GM12873 (cell line): ENCODE data around the gene RPL19.

Experiments
- CTCF ChIP-seq: IDR thresholded peaks from 2 replicates; pipeline ENCODE4 v1.5.1; 2012; ENCODE audit warnings: low read depth, mild to moderate bottlenecking, moderate library complexity, low read length, control low read depth; ENCODE audit not compliant: insufficient read depth; ENCODE audit errors: missing control alignments

The RPL19 gene

DNA sequence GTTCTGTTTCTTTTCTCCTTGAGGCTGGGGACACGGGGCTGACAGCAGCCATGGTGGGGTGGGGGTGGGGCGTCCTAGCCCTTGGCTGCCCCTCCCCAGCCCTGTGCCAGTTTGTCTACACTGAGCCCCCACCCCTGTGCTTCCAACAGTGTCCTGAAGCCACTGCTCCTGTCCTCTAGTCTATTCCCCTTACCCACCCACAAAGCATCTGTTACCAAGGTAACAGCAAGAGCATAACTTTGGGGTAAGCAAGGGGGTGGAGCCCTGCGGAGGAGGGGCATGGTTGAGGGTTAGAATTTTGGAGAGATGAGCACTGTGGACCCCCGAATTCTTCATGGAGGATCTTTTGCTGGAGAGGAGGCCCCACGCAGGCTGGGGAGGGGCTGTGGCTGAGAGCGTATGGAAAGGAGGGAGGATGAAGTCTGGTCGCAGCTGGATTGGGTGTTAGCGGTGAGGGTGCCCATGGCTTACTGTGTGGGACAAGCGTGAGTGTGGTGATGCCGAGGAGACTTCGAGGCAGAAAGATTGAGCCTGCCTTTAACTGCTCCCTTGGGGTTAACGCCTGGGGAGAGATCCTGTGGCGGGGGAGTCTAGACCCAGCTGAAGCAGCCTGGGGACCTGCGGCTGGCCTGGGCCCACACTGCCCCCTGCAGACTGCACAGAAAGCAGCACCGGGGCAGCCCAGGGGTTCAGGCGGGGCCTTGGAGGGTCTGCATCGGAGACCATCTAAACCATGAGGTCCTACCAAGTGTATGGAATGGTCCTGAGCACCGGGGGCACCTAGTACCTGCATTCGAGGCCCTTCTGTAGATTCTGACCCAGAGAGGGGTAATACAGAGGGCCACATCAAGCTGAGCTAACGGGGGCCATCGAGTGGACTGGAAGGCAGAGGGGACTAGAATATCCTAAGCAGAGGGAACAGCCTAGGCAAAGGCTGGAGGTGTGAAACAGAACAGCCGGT, 31.8 kb downstream of the RPL19 start:
- peak; percentile 83 for TF ChIP-seq CTCF

GRCh38 chr17:39235555-39236449, 35.7 kb downstream of the RPL19 start:
- TF ChIP-seq CTCF: peak; percentile 96

DNA sequence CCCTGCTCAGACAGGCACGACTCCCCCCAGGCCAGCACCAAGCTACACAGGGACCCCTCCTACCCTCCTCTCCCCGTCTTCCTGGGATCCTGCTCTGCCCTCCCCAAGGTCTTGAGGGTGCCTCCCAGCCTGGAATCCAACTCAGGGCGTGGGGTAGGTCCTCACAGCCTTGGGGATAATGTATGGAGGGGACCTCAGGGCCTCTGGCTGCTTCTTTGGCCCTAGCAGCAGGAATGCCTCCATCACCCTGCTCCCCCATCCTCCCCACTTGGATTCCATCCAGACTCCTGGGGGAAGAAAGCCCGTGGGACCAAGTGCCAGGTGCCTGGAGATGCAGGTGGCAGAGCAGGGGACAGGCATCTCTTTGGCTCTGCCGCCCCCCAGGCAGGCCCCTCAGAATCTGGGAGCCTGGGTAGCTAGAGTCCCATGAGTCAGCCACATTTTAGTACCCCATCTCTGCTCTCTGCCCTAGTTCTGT, 36.4 kb downstream of the RPL19 start:
- TF ChIP-seq CTCF: no peak

- no peak for TF ChIP-seq CTCF
These were observed 36.9 kb downstream of the RPL19 start for GRCh38 chr17:39236981-39237441.

DNA sequence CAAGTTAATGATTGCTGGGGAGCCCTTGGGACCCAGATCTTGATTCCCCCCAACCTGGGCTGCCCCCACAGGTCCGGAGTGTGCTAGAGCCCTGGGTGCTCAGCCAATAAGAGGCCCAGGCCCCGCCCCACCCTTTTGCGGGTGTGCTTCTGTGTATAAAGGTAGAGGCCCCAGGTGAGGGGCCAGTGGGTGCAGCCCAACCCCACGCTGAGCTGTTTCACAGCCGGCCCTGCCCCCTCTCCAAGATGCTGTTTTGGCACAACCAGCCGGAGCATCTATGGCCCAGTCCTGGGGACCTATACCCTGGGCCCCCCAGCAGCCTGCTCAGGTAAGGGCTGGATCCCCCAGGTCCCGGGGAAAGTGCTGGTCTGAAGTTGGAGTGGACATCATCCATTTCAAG, 37.5 kb downstream of the RPL19 start:
- TF ChIP-seq CTCF: no peak

GRCh38 chr17:39238311-39238972, 38.4 kb downstream of the RPL19 start:
- no peak for TF ChIP-seq CTCF
